IMR-90 (cell line): ENCODE results near the gene KBTBD12. TPM values are rescaled to one million over a fixed set of nuclear protein-coding genes. Genes with fewer than 3 reads are reported as not detected.

Experiments
- ATAC-seq: fragments of 200-7000 bp; cut with Tn5 transposase; 2 replicates; pipeline ENCODE4 v1.9.1; 2020; ENCODE audit warnings: low read depth, mild to moderate bottlenecking, moderate library complexity
- BruUV-seq: library from RNA; stranded (reverse); fragments of 400-500 nt; replicated peaks from 2 replicates; lab custom pipeline; 2021; lab: Mats Ljungman, UMichigan
- CTCF ChIA-PET: fragments of 300-600 bp; formaldehyde crosslinking; extraction: SDS; loops from one replicate; lab custom pipeline; 2021; ENCODE audit warnings: antibody characterized with exemption; lab: Yijun Ruan, JAX
- POLR2A ChIA-PET: fragments of 300-600 bp; sonication (Branson Sonifier 250); formaldehyde crosslinking; loops from one replicate; lab custom pipeline; 2022; ENCODE audit warnings: antibody characterized with exemption; ENCODE audit not compliant: unreplicated experiment; lab: Charles Lee
- DNase-seq: peaks from one replicate; pipeline ENCODE4 v3.0.0; 2013
- H2AFZ ChIP-seq: replicated peaks from 2 replicates; pipeline ENCODE3; 2013; ENCODE audit warnings: low read length, mild to moderate bottlenecking; ENCODE audit not compliant: poor library complexity
- H2AK5ac ChIP-seq: 2 replicates; pipeline ENCODE4 v1.6.1; 2013; ENCODE audit warnings: low read depth, low read length, inconsistent platforms
- H2AK9ac ChIP-seq: replicated peaks from 2 replicates; pipeline ENCODE3; 2013; ENCODE audit warnings: mild to moderate bottlenecking, low read depth, low read length, moderate library complexity; ENCODE audit not compliant: poor library complexity
- H2BK120ac ChIP-seq: 2 replicates; pipeline ENCODE4 v1.6.1; 2013; ENCODE audit warnings: low read depth, low read length, inconsistent platforms
- H2BK15ac ChIP-seq: 3 replicates; pipeline ENCODE4 v1.6.1; 2013; ENCODE audit warnings: low read depth, low read length, inconsistent platforms
- H2BK20ac ChIP-seq: 2 replicates; pipeline ENCODE4 v1.6.1; 2013; ENCODE audit warnings: low read depth, mild to moderate bottlenecking, inconsistent platforms, low read length, moderate library complexity
- H2BK5ac ChIP-seq: 2 replicates; pipeline ENCODE4 v1.6.1; 2013; ENCODE audit warnings: mild to moderate bottlenecking, low read depth, low read length, inconsistent platforms; ENCODE audit not compliant: poor library complexity, severe bottlenecking
- H3K14ac ChIP-seq: replicated peaks from 2 replicates; pipeline ENCODE4 v1.6.1; 2013; ENCODE audit warnings: low read depth, low read length, inconsistent platforms
- H3K18ac ChIP-seq: 2 replicates; pipeline ENCODE4 v1.6.1; 2013; ENCODE audit warnings: low read depth, low read length, control low read depth
- H3K23ac ChIP-seq: 2 replicates; pipeline ENCODE4 v1.6.1; 2013; ENCODE audit warnings: low read depth, low read length, inconsistent platforms
- H3K27ac ChIP-seq: 2 replicates; pipeline ENCODE4 v1.5.1; 2013; ENCODE audit warnings: mild to moderate bottlenecking, control low read depth, low read length; ENCODE audit not compliant: insufficient read depth
- H3K27me3 ChIP-seq: 2 replicates; pipeline ENCODE4 v1.6.1; 2013; ENCODE audit warnings: low read length; ENCODE audit not compliant: control insufficient read depth, insufficient read depth
- H3K36me3 ChIP-seq: 2 replicates; pipeline ENCODE4 v1.6.1; 2013; ENCODE audit warnings: low read length, mixed read lengths; ENCODE audit not compliant: control insufficient read depth, insufficient read depth
- H3K4ac ChIP-seq: 2 replicates; pipeline ENCODE4 v1.6.1; 2013; ENCODE audit warnings: low read depth, low read length, inconsistent platforms
- H3K4me1 ChIP-seq: 2 replicates; pipeline ENCODE4 v1.6.1; 2013; ENCODE audit warnings: low read length, mixed read lengths; ENCODE audit not compliant: control insufficient read depth, insufficient read depth
- H3K4me2 ChIP-seq: 2 replicates; pipeline ENCODE4 v1.6.1; 2013; ENCODE audit warnings: low read depth, mild to moderate bottlenecking, control low read depth, low read length, moderate library complexity
- H3K4me3 ChIP-seq: 2 replicates; pipeline ENCODE4 v1.5.1; 2013; ENCODE audit warnings: low read depth, mild to moderate bottlenecking, control low read depth, low read length, moderate library complexity; ENCODE audit not compliant: insufficient read depth
- H3K56ac ChIP-seq: 2 replicates; pipeline ENCODE4 v1.6.1; 2013; ENCODE audit warnings: low read length, inconsistent platforms; ENCODE audit not compliant: insufficient read depth; ENCODE audit errors: extremely low read depth
- H3K79me1 ChIP-seq, 2 experiments: 2 replicates each; pipeline ENCODE4 v1.6.1; 2013; ENCODE audit warnings: low read length in 2 of 2, inconsistent platforms in 1 of 2, low read depth in 1 of 2
- H3K9ac ChIP-seq: 2 replicates; pipeline ENCODE4 v1.6.1; 2013; ENCODE audit warnings: low read depth, low read length, control low read depth
- H3K9me1 ChIP-seq: 2 replicates; pipeline ENCODE4 v1.6.1; 2013; ENCODE audit warnings: low read length, inconsistent platforms; ENCODE audit not compliant: insufficient read depth
- H3K9me3 ChIP-seq: 2 replicates; pipeline ENCODE4 v1.6.1; 2013; ENCODE audit warnings: low read length; ENCODE audit not compliant: control insufficient read depth, insufficient read depth
- H4K20me1 ChIP-seq: 2 replicates; pipeline ENCODE4 v1.6.1; 2013; ENCODE audit warnings: low read length, inconsistent platforms; ENCODE audit not compliant: insufficient read depth
- H4K5ac ChIP-seq: 2 replicates; pipeline ENCODE4 v1.6.1; 2013; ENCODE audit warnings: mild to moderate bottlenecking, low read depth, low read length, control low read depth
- H4K8ac ChIP-seq, 2 experiments: 2 replicates each; pipeline ENCODE4 v1.6.1; 2013; ENCODE audit warnings: low read depth in 2 of 2, low read length in 2 of 2, control low read depth in 1 of 2, inconsistent platforms in 1 of 2
- H4K91ac ChIP-seq: 2 replicates; pipeline ENCODE4 v1.6.1; 2013; ENCODE audit warnings: low read depth, low read length, inconsistent platforms; ENCODE audit not compliant: insufficient read depth
- CTCF ChIP-seq: conservative IDR thresholded peaks from 2 replicates; pipeline ENCODE4 v1.5.1; 2012; ENCODE audit warnings: mild to moderate bottlenecking, low read depth, low read length, improper control_type of control experiment
- POLR2A ChIP-seq: IDR thresholded peaks from 2 replicates; pipeline ENCODE4 v1.6.1; 2012; ENCODE audit warnings: mild to moderate bottlenecking, low read depth, low read length
- RAD21 ChIP-seq: IDR thresholded peaks from 2 replicates; pipeline ENCODE4 v1.6.1; 2012; ENCODE audit warnings: low read length, improper control_type of control experiment
- SMC3 ChIP-seq: fragments of 150-350 bp; IDR thresholded peaks from 2 replicates; pipeline ENCODE4 v1.6.1; 2016; ENCODE audit warnings: low read depth, mild to moderate bottlenecking, antibody characterized with exemption, low read length, moderate library complexity
- WGBS, 2 experiments: methylation state at CpG; one replicate each; pipeline versions ENCODE4 v1.1.5 to v1.1.7; 2013; ENCODE audit warnings: missing lambda C conversion rate in 2 of 2; ENCODE audit not compliant: insufficient read length in 1 of 2; ENCODE audit errors: extremely low coverage in 2 of 2; 5-methylcytosine and 5-hydroxymethylcytosine counted together
- dilution Hi-C: fragments of 300-500 bp; cut with HindIII; formaldehyde crosslinking; loops from one replicate; pipeline ENCODE4 v1.14.3; 2018; ENCODE audit warnings: low sequenced_read_pairs; ENCODE audit not compliant: unreplicated experiment
- in situ Hi-C: fragments of 300-500 bp; cut with MboI; formaldehyde crosslinking; loops from 3 replicates; pipeline ENCODE4 v1.14.3; 2019; ENCODE audit warnings: low sequenced_read_pairs, inconsistent platforms, mixed read lengths
- intact Hi-C: fragments of 100-400 bp; cut with micrococcal nuclease; formaldehyde crosslinking; loops from 2 replicates; pipeline ENCODE4 v1.10.0; 2022
- polyA plus RNA-seq, 3 experiments: library from polyadenylated mRNA; depleted of rRNA; stranded (reverse); fragments of >200 nt; gene quantifications; 2 replicates each; pipeline ENCODE4 v1.2.3, GENCODE V29; 2012; ENCODE audit warnings: low replicate concordance in 1 of 3
- total RNA-seq: library from RNA; depleted of rRNA; stranded (reverse); fragments of >200 nt; gene quantifications from 2 replicates; pipeline ENCODE4 v1.2.3, GENCODE V29; 2012

The KBTBD12 gene
- total and polyA plus RNA-seq, 2 of the 4 experiments (the other 2 are of a cell fraction), result not detected

GRCh38 chr3:127865941-127866340, 49.1 kb upstream of the KBTBD12 start:
- no peak overlapping the region for H2BK120ac ChIP-seq
- H3K56ac ChIP-seq, result no peak overlapping the region; the same call in 1 of the 2 replicates
- H4K91ac ChIP-seq, result no peak overlapping the region
- DNase-seq (peak; percentile 49), ATAC-seq (peak; percentile 65)
- intact Hi-C loops, result no loop called here
- in situ Hi-C loops, result no loop called here
- no peaks in the 10 kb centered on the region for H4K20me1 ChIP-seq
- no peak overlapping the region for H4K8ac ChIP-seq
- no peak overlapping the region for H3K4ac ChIP-seq
- peaks cover 23% of the 10 kb centered on the region for H3K27me3 ChIP-seq
- TF ChIP-seq CTCF, result peak; percentile 20; the same call in 1 of the 2 replicates
- peak; percentile 37 for TF ChIP-seq RAD21
- TF ChIP-seq POLR2A, result no peak
- 0 out of 2 replicates have a peak, but pooled peaks have one; percentile 28 for TF ChIP-seq SMC3
- ChIA-PET POLR2A (no interaction called here), CTCF (no interaction called here)
- H3K18ac ChIP-seq, result no peak overlapping the region
- H4K5ac ChIP-seq, result no peak overlapping the region
- H3K79me1 ChIP-seq, result no peaks in the 10 kb centered on the region
- no CpG with 5 or more reads among the region's 4 CpGs for WGBS, 2 experiments
- H2AK5ac ChIP-seq, result no peak overlapping the region
- BruUV-seq, result no TSS peak
- H2AK9ac ChIP-seq, result no peak overlapping the region
- no peak overlapping the region for H3K4me2 ChIP-seq
- H3K4me1 ChIP-seq, result no peaks in the 10 kb centered on the region
- no peaks in the 10 kb centered on the region for H3K9me3 ChIP-seq
- no peaks in the 10 kb centered on the region for H3K9me1 ChIP-seq
- H3K23ac ChIP-seq, result no peak overlapping the region
- no peak overlapping the region for H2AFZ ChIP-seq
- H2BK20ac ChIP-seq, result no peak overlapping the region
- dilution Hi-C loops, result no loop called here
- no peak overlapping the region for H3K4me3 ChIP-seq
- H3K36me3 ChIP-seq, result no peaks in the 10 kb centered on the region
- H3K9ac ChIP-seq, result no peak overlapping the region
- H2BK15ac ChIP-seq, result no peak overlapping the region
- no peak overlapping the region for H3K14ac ChIP-seq
- no peak overlapping the region for H2BK5ac ChIP-seq
- H3K27ac ChIP-seq, result no peak overlapping the region
